GM18498 (cell line): ENCODE results near the gene HSD17B4.
"Not testable (repeated sequence)": the region's sequence is repeated elsewhere in the genome, so short reads cannot be mapped to it uniquely, and the experiment has no call there.

ENCODE experiments used
- ATAC-seq: cut with Tn5 transposase; IDR thresholded peaks from one replicate; pipeline ENCODE4 v1.9.1; 2021; ENCODE audit warnings: mild to moderate bottlenecking, moderate library complexity; ENCODE audit not compliant: unreplicated experiment

The HSD17B4 gene

GRCh38 chr5:119428574-119428973 is 23.7 kb upstream of the HSD17B4 start:
- not testable (repeated sequence) for ATAC-seq

- not testable (repeated sequence) for ATAC-seq
Observed at GRCh38 chr5:119432674-119433237, 19.5 kb upstream of the HSD17B4 start.

GRCh38 chr5:119435436-119436132 is 16.7 kb upstream of the HSD17B4 start:
- peak; percentile 93 for ATAC-seq

GRCh38 chr5:119437785-119438586 is 14.3 kb upstream of the HSD17B4 start:
- ATAC-seq = not testable (repeated sequence)

- ATAC-seq = not testable (repeated sequence)
Observed at GRCh38 chr5:119438587-119438917, 13.7 kb upstream of the HSD17B4 start.

GRCh38 chr5:119439140-119439631 is 13.1 kb upstream of the HSD17B4 start:
- no peak for ATAC-seq

- not testable (repeated sequence) for ATAC-seq
Observed at GRCh38 chr5:119439632-119440031, 12.7 kb upstream of the HSD17B4 start.

GRCh38 chr5:119444643-119445042 is 7.7 kb upstream of the HSD17B4 start:
- ATAC-seq = not testable (repeated sequence)

GRCh38 chr5:119445544-119445943 is 6.8 kb upstream of the HSD17B4 start:
- ATAC-seq = no peak

GRCh38 chr5:119449882-119450281 is 2.4 kb upstream of the HSD17B4 start:
- no peak for ATAC-seq

- not testable (repeated sequence) for ATAC-seq
Observed at GRCh38 chr5:119450627-119451026, 1.7 kb upstream of the HSD17B4 start.

GRCh38 chr5:119451561-119451960 is 736 bp upstream of the HSD17B4 start:
- ATAC-seq = no peak

- ATAC-seq = no peak
Observed at GRCh38 chr5:119452060-119452372, 281 bp upstream of the HSD17B4 start.

- peak; percentile 15 for ATAC-seq
Observed at GRCh38 chr5:119453040-119453373, 710 bp downstream of the HSD17B4 start.

GRCh38 chr5:119454171-119454570 is 1.9 kb downstream of the HSD17B4 start:
- no peak for ATAC-seq

GRCh38 chr5:119458911-119459632 is 6.8 kb downstream of the HSD17B4 start:
- no peak for ATAC-seq

- ATAC-seq = no peak
Observed at GRCh38 chr5:119465640-119466039, 13.3 kb downstream of the HSD17B4 start.

- ATAC-seq = no peak
Observed at GRCh38 chr5:119468286-119468685, 16.0 kb downstream of the HSD17B4 start.

GRCh38 chr5:119470105-119470763 is 17.9 kb downstream of the HSD17B4 start:
- peak; percentile 65 for ATAC-seq

- peak; percentile 62 for ATAC-seq
Observed at GRCh38 chr5:119470851-119471451, 18.7 kb downstream of the HSD17B4 start.
